Erythroblast (primary cell): ENCODE data around the gene TTC7B.

Source experiments
- DNase-seq, 2 experiments: peaks; one replicate each; lab custom pipeline; 2025; lab: John Stamatoyannopoulos, UW
- GATA1 ChIP-seq: IDR thresholded peaks from 2 replicates; pipeline ENCODE4 v1.6.1; 2011; ENCODE audit warnings: low read depth, mild to moderate bottlenecking, control low read depth, low read length, moderate library complexity
- POLR2A ChIP-seq: IDR thresholded peaks from 2 replicates; pipeline ENCODE4 v1.6.1; 2011; ENCODE audit warnings: mild to moderate bottlenecking, low read length

The TTC7B gene

DNA sequence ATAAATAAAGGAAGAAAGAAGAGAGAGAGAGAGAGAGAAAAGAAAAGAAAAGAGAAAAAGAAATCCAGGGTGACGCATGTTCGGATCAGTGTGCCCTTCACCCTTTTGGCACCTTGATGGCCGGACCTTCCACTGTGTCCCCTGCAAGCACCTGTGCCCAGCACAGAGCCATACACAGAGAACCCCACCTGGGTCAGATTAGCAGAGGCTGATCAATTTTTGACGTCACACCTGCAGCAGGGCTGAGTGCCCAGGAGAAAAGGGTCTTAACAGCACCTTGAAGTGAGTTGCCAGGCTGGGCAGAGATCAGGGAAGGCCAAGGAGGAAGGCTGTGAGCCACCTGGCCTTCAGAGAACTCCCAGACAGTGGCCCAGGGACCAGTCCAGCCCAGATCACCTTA lies 305.0 kb downstream of the TTC7B start:
- no peak for DNase-seq
- TF ChIP-seq POLR2A (no peak), GATA1 (no peak)

DNA sequence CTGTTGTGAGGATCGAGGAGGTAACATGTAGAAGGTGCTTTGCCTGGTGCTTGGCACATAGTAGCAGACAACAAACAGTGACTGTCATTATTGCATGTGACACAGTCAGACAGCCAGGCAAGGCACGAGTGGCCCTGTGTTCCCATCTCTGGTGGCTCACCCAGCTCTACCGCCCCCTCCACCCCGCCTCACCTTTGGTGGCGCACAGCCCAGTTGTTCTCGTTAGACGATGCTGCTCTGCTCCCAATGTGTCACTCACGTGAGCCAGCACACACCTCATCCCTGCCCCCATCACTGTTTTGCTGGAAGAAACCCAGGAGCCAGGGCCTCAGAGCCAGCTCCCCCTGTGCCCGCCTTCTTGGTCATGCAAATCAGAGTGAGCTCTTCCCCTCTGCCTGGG lies 306.1 kb downstream of the TTC7B start:
- TF ChIP-seq POLR2A: no peak
- no peak for TF ChIP-seq GATA1
- no peak for DNase-seq

GRCh38 chr14:90509403-90509802 lies 306.8 kb downstream of the TTC7B start:
- TF ChIP-seq POLR2A (no peak), GATA1 (no peak)
- no peak for DNase-seq

DNA sequence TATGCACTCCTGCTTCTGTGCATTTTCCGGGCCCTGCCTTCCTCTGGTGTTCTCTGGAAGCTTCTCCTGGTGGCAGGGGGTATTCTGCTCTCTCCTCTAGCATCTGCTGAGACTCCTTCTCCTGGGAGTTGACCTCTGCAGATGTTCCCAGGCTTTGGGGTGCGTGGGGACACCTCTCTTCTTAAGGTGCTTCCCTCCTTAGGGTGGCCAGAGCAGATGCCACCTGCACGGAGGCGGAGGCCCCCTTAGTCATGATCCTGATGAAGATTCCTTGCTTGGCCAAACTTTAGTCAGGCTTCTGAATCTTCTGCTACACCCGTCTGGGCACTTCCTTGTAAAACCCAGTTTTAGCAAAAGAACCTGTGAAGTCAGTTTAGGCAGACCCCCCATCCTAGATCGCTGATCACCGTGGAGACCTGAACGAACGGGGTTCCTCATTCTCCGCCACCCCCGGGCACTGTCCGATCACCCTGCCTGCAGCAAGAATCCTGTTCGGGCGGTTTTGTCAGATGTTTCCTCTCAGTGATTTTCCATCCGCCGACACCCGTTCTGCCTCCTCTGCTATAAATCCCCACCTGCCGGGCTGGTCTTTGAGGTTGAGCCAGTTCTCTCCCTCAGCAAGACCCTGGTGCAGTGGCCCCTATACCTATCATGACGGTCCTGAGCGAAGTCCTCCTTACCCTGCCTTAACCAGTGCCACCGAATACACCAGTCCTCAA lies 307.5 kb downstream of the TTC7B start:
- no peak for TF ChIP-seq GATA1
- TF ChIP-seq POLR2A: no peak
- no peak for DNase-seq

DNA sequence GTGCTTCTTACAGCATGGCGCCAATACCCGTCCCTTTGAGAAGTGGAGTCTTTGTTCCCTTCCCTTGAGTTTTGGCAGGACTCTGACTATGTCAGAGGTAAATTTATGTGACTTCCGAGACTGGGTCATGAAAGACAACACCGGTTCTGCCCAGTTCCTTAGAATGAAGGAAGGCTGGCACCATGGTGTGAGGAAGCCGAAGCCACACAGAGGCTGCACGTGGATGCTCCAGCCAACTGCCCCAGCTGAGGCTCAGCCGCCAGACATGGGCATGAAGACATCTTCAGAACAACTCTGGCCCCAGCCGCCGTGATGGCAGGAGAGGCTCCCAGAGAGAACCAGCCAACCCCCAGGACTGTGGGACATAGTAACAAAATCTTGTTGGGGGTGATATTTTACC lies 308.2 kb downstream of the TTC7B start:
- DNase-seq: no peak
- TF ChIP-seq POLR2A (no peak), GATA1 (no peak)

GRCh38 chr14:90507428-90507827 lies 308.8 kb downstream of the TTC7B start:
- no peak for DNase-seq

DNA sequence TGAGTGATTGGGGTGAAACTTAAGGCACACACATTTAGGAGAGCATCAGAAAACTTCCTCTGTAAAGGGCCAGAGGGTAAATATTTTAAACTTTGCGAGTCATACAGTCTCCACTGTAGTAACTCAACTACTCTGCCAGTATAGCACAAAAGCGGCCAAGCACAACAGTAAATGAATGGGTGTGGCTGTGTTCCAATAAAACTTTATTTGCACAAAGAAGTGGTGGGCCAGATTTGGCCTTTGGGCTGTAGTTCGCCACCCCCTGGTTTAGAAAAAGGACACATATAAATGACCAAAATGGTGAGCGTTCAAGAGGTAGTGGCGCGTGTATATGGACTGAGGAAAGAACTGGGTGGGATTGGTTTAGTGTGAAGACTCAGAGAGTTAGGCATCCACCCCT lies 309.5 kb downstream of the TTC7B start:
- no peak for DNase-seq
- TF ChIP-seq GATA1: no peak
- no peak for TF ChIP-seq POLR2A

More at GRCh38 chr14:90507428-90507827, 308.8 kb downstream of the TTC7B start:
- TF ChIP-seq GATA1 (no peak), POLR2A (no peak)

DNA sequence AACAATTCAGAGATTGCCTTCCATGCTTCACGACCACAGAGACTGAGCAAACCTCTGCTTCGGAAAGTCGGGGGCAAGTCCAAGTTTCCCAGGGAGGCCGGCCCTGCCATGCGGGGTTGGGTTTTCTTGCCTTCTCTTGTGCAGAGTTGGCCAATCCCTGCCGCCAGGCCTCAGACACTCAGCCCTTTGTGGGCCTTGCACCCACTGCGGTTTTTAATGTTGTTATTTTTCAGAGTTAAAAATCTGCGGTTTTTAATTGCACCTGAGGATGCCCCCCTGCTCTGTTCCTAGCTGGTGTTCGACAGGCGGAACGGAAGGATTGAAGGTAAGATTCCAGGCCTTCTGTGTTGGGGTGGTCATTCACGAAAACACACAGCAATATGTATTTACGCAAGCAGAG lies 310.7 kb downstream of the TTC7B start:
- DNase-seq: no peak
- no peak for TF ChIP-seq POLR2A
- TF ChIP-seq GATA1: no peak

GRCh38 chr14:90504643-90505042 lies 311.6 kb downstream of the TTC7B start:
- TF ChIP-seq POLR2A: no peak
- no peak for DNase-seq

- TF ChIP-seq POLR2A (no peak), GATA1 (no peak)
- DNase-seq: no peak
Measured at GRCh38 chr14:90503582-90503981, 312.6 kb downstream of the TTC7B start.

DNA sequence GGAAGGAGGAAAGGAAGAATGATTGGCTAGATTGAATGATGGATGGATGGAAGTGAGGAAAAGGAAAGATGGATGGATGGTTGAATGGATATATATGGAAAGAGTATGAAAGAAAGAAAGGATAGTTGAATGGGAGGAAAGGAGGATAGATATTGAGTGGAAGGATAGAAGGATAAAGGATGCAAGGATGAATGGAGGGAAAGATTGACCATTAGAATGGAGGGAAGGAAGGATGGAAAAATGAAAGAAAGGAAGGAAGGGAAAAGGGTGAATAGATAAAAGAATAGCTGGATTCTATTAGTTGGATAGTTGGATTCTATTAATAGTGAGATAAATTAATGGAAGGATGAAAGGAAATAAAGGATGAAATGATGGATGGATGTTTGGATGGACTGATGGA lies 313.5 kb downstream of the TTC7B start:
- TF ChIP-seq POLR2A: no peak
- TF ChIP-seq GATA1: no peak
- no peak for DNase-seq

- TF ChIP-seq GATA1 (no peak), POLR2A (no peak)
- peak in 1 of 2 experiments; percentile 7 for DNase-seq
Measured at GRCh38 chr14:90500665-90501370, 315.4 kb downstream of the TTC7B start.

DNA sequence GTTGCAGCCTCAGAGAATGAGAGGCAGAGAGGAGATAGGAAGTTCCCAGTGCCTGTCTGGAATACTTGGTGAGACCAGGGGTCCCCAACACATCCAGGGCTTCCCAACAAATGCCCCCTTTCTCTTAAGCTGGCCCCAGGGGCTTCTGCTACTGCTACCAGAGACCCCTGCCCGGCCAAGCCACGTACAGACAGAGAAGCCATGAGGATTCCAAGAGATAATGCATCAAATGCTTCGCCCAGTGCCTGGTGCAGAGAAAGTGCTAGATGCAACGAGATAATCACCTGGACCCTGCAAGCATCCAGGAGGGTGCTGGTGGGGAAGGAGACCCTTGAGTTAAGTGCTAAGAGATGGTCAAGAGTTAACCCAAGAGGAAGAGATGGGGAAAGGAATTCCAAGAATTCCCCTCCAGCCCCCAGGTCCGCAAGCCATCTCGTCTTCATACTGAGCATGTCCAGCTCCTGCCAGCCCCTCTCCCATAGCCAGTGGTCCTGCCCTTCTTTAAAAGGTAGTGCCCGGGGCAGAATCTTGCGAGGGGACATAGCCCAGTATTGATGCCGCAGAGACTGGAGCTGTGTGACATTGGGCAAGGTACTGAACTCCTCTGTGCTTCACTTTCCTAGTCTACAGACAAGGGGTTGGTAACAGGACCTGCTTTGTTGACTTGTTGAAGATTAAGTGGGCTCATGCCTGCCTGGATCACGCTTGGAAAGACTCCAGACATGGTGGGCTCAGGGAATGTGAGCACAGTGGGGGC lies 316.1 kb downstream of the TTC7B start:
- no peak for TF ChIP-seq POLR2A
- TF ChIP-seq GATA1: no peak
- no peak for DNase-seq

GRCh38 chr14:90499121-90499520 lies 317.1 kb downstream of the TTC7B start:
- no peak for TF ChIP-seq GATA1
- no peak for TF ChIP-seq POLR2A
- no peak for DNase-seq
